Neutrophil (primary cell): Measurements from ENCODE around the gene TFEB.
A peak's percentile ranks its signal among the peaks of the same experiment; 100 is the strongest.

Source experiments
- H3K27ac ChIP-seq: fragments of 200-600 bp; sonication (generic); 2 replicates; pipeline ENCODE4 v1.5.1; 2016; ENCODE audit warnings: mild to moderate bottlenecking, moderate library complexity
- H3K27me3 ChIP-seq: fragments of 200-600 bp; sonication (generic); 2 replicates; pipeline ENCODE4 v1.6.0; 2016; ENCODE audit warnings: mild to moderate bottlenecking
- H3K36me3 ChIP-seq: fragments of 200-600 bp; sonication (generic); 2 replicates; pipeline ENCODE4 v1.5.1; 2017
- H3K4me1 ChIP-seq, 2 experiments: fragments of 200-600 bp in 1 of 2; sonication (generic) in 1 of 2; 1 replicate in 1 of 2; 2 replicates in 1 of 2; pipeline versions ENCODE4 v1.5.1 to v1.6.1; 2013 to 2016; ENCODE audit warnings: low read depth in 1 of 2, low read length in 1 of 2, mild to moderate bottlenecking in 1 of 2, moderate library complexity in 1 of 2; ENCODE audit not compliant: control insufficient read depth in 1 of 2, insufficient read depth in 1 of 2
- H3K4me3 ChIP-seq, 2 experiments: fragments of 200-600 bp in 1 of 2; sonication (generic) in 1 of 2; 1 replicate in 1 of 2; 2 replicates in 1 of 2; pipeline ENCODE4 v1.5.1; 2013 to 2016; ENCODE audit warnings: low read depth in 1 of 2, low read length in 1 of 2, mild to moderate bottlenecking in 1 of 2, moderate library complexity in 1 of 2
- H3K9me3 ChIP-seq: fragments of 200-600 bp; sonication (generic); 2 replicates; pipeline ENCODE4 v1.5.1; 2016
- TF ChIP-seq, protein P1 (sequence below): fragments of 200-600 bp; sonication (generic); IDR thresholded peaks from 2 replicates; pipeline ENCODE4 v1.5.1; 2016; ENCODE audit warnings: antibody characterized with exemption

The TFEB gene

DNA sequence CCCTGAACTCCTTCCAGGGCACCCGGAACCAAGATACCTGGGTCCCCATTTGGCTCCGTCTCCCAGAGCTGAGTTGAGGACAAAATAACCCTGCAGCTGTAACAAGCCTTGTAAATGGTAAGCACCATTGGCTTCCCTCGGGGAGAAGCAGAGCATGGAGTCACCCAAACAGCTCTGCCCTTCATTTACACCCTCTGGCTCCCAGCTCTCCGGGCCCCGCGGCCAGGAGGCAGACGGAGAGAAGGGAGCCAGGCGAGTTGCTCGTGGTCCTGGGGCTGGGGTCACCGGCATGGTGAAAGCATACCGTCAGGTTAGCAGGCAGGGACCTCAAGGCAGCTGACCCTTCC is 2.1 kb downstream of the TFEB start:
- H3K4me1 ChIP-seq, result peaks cover 40 to 49% of the 10 kb centered on the region in 2 experiments
- H3K9me3 ChIP-seq, result no peaks in the 10 kb centered on the region
- peak overlapping the region; percentile 82 to 89 for H3K4me3 ChIP-seq
- TF ChIP-seq, protein P1, sequence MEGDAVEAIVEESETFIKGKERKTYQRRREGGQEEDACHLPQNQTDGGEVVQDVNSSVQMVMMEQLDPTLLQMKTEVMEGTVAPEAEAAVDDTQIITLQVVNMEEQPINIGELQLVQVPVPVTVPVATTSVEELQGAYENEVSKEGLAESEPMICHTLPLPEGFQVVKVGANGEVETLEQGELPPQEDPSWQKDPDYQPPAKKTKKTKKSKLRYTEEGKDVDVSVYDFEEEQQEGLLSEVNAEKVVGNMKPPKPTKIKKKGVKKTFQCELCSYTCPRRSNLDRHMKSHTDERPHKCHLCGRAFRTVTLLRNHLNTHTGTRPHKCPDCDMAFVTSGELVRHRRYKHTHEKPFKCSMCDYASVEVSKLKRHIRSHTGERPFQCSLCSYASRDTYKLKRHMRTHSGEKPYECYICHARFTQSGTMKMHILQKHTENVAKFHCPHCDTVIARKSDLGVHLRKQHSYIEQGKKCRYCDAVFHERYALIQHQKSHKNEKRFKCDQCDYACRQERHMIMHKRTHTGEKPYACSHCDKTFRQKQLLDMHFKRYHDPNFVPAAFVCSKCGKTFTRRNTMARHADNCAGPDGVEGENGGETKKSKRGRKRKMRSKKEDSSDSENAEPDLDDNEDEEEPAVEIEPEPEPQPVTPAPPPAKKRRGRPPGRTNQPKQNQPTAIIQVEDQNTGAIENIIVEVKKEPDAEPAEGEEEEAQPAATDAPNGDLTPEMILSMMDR, result no peak
- H3K36me3 ChIP-seq, result peaks cover 16% of the 10 kb centered on the region
- H3K27me3 ChIP-seq, result no peaks in the 10 kb centered on the region
- H3K27ac ChIP-seq, result peak overlapping the region; percentile 97

DNA sequence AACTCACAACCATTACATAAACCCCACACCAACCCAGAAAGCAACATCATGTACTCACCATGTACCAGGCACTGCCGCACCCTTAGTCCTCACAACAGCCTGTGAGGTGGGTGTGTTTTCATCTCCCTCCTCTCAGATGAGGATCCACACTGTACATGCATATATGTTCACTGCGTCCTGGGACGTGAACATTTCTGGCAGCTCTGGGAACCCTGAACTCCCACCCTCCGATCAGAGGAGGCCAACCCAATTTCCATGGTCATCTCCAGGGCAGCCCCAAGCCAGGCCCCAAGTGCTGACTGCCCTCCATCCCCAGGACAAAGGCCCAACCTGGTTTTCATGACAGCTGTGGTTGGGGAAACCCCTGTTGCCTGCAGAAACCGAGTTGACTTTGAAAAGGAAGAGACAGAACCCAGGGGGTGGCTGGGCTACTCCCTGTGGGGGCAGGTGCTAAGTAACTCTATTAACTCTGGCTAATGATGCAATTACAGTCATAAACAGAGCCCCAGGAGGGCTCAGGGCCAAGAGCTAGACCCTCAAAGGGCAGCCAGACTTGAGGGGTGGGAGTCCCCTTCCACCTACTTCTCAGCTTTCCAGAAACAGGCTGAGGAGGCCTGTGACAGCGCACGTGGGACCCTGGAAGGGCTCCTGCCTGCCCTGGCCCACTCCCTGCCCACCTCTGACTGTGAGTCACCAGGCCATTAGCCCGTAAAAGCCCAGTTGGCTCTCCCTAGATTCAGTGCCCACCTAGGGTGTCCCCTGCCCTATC is 2.6 kb downstream of the TFEB start:
- H3K36me3 ChIP-seq, result peaks cover 19% of the 10 kb centered on the region
- peak overlapping the region; percentile 97 for H3K27ac ChIP-seq
- H3K27me3 ChIP-seq, result no peaks in the 10 kb centered on the region
- peaks cover 45 to 54% of the 10 kb centered on the region in 2 experiments for H3K4me1 ChIP-seq
- no peaks in the 10 kb centered on the region for H3K9me3 ChIP-seq
- TF ChIP-seq, protein P1, result no peak
- H3K4me3 ChIP-seq, result peak overlapping the region; percentile 82 to 89

DNA sequence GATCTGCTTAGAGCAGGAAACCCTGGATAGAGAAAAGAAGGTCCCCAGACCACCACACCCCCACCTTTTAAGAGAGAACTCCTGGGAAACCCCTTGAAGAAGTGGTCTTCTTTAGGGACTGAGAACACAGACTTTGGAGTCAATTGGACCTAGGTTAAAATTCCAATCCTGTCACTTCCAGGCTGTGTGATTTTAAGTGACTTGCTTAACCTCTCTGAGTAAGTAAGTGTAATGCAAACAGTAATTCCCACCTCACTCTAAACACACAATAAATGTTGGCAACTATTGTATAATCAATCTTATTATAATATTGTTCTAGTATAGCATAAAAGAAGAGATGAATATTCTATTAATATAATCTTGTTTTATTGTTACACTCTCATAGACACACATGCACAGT is 3.3 kb downstream of the TFEB start:
- H3K4me3 ChIP-seq, result no peak overlapping the region
- H3K9me3 ChIP-seq, result no peaks in the 10 kb centered on the region
- no peaks in the 10 kb centered on the region for H3K27me3 ChIP-seq
- peaks cover 51 to 61% of the 10 kb centered on the region in 2 experiments for H3K4me1 ChIP-seq
- TF ChIP-seq, protein P1, result no peak
- H3K36me3 ChIP-seq, result peaks cover 19% of the 10 kb centered on the region
- H3K27ac ChIP-seq, result peak overlapping the region; percentile 97

DNA sequence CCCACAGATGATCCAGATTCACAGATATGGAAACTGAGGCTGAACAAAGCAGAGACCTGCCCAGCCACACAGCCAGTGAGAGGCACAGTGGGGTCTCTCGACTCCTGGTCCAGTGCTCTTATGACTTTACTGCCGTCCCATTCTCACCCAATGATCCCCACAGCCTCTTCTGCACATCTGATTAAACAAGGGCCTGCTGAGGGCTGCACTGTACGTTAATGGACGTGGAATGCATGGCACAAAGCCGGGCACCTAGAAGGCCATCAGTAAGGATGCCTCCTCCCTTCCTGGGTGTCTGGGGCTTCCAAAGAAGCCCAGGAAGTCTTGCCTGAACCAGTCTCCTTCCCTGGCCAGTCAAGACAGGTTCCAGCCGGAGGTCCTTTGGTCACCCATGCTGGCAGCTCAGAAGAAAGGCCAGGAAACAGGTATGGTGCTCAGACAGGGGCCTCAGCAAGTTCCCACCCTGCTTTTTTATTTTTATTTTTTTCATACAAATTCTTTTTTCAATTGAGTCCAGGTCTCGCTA is 3.8 kb downstream of the TFEB start:
- Histone ChIP-seq H3K36me3 (peaks cover 19% of the 10 kb centered on the region), H3K27ac (peak overlapping the region; percentile 29), H3K27me3 (no peaks in the 10 kb centered on the region), H3K4me3 (no peak overlapping the region), H3K9me3 (no peaks in the 10 kb centered on the region), H3K4me1 (peaks cover 57 to 66% of the 10 kb centered on the region in 2 experiments)
- TF ChIP-seq, protein P1, result no peak

DNA sequence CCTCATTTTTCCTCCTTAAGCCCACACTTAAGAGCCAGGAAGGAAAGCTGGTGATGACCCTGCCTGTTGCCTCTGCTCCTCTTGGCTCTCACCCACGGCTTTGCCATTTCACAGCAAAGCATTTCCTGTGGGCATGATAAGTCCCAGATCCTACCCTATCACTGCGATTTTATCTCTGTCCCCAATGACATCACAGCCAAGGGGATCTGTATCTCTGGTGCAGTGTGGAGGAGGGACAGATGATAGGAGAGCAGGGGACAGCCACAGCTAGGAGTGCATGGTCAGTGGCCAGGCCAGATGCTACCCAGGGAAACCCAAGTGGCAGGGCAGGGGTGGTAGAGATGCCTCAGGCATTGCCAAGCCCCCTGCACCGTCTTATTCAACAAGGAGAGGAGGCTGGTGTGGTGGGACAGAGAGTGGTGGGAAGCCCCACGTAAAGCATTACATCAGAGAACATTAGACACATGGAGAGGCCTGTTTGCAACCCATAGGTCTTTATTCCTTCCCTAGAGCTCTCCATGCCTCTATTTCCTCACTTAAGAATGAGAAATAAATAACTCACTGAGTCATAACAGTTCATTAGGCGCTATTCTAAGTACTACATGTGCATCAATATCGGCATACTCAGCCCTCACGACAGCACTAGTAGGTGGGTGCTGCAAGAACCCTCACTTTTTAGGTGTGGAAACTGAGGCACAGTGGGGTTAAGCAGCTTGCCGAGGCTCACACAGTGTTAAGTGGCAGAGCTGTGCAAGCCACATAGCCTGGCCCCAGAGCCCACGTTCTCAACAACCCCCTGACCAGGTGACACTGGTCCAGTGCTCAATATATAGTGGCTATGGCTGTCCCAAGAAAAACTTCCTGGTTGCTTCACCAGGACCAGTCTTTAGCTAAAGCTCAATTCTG is 4.6 kb downstream of the TFEB start:
- Histone ChIP-seq H3K4me3 (no peak overlapping the region), H3K27ac (peak overlapping the region; percentile 21), H3K27me3 (no peaks in the 10 kb centered on the region), H3K9me3 (no peaks in the 10 kb centered on the region), H3K36me3 (peaks cover 19% of the 10 kb centered on the region), H3K4me1 (peaks cover 63 to 72% of the 10 kb centered on the region in 2 experiments)
- TF ChIP-seq, protein P1, result no peak
